ENCODE results near the gene GSDME. TPM values are rescaled to one million over a fixed set of nuclear protein-coding genes. Genes with fewer than 3 reads are reported as not detected.
A peak's percentile ranks its signal among the peaks of the same experiment; 100 is the strongest.

Gene GSDME
- total and polyA plus RNA-seq, 2 donors (not counting 1 experiment from before 2014, with no cell fraction given), result 40.8 to 57.1 TPM

DNA sequence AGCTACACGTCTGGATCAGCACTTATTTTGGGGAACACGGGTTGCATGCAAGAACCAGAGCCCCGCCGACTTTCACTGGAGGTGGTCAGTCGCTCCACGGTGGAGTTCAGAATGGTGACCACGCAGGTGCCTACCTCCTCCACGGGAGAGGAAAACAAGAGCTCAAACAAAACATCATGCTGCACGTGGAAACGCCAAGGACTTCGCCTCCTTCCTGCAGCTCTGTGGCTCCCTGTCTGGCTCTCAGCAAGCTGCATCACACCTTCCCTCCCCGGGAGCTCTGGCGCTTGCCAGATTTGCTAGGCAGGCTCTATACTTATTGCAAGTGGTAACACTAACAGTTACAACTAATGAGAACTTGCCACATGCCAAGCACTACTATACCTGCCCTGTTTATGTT is 26.0 kb downstream of the GSDME start:
- Histone ChIP-seq H2AFZ (ENCODE audit: low read length) (no peak overlapping the region), H3K9me3 (ENCODE audit: control insufficient read depth, insufficient read depth, low read depth, low read length) (no peaks in the 10 kb centered on the region), H3K79me2 (ENCODE audit: control insufficient read depth, insufficient read depth, low read length) (no peaks in the 10 kb centered on the region), H3K4me2 (ENCODE audit: extremely low read depth, insufficient read depth, low read length) (no peak overlapping the region), H3K27ac (ENCODE audit: insufficient read depth, low read length) (no peak overlapping the region), H3K4me3 (replicated peaks in 1 of 4; ENCODE audit: control extremely low read depth in 1 of 4, insufficient read depth in 1 of 4, low read depth in 3 of 4, low read length in 4 of 4) (no peak overlapping the region), H3K27me3 (ENCODE audit: control insufficient read depth, insufficient read depth, low read length) (no peaks in the 10 kb centered on the region), H3K36me3 (ENCODE audit: control insufficient read depth, insufficient read depth, low read length) (no peaks in the 10 kb centered on the region), H4K20me1 (ENCODE audit: control insufficient read depth, extremely low read depth, insufficient read depth, low read length) (no peaks in the 10 kb centered on the region), H3K4me1 (ENCODE audit: control insufficient read depth, extremely low read depth, insufficient read depth, low read length) (peaks cover 18% of the 10 kb centered on the region), H3K9ac (ENCODE audit: insufficient read depth, low read length) (no peak overlapping the region)
- DNase-seq (ENCODE audit: low read depth in 2 of 2), result no peak
- TF ChIP-seq, protein P1, sequence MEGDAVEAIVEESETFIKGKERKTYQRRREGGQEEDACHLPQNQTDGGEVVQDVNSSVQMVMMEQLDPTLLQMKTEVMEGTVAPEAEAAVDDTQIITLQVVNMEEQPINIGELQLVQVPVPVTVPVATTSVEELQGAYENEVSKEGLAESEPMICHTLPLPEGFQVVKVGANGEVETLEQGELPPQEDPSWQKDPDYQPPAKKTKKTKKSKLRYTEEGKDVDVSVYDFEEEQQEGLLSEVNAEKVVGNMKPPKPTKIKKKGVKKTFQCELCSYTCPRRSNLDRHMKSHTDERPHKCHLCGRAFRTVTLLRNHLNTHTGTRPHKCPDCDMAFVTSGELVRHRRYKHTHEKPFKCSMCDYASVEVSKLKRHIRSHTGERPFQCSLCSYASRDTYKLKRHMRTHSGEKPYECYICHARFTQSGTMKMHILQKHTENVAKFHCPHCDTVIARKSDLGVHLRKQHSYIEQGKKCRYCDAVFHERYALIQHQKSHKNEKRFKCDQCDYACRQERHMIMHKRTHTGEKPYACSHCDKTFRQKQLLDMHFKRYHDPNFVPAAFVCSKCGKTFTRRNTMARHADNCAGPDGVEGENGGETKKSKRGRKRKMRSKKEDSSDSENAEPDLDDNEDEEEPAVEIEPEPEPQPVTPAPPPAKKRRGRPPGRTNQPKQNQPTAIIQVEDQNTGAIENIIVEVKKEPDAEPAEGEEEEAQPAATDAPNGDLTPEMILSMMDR (conservative IDR thresholded peaks at IDR 0.05 in 1 of 2, IDR thresholded peaks at IDR 0.05 in 1 of 2; ENCODE audit: low read depth in 1 of 2, low read length in 2 of 2), result no peak
- TF ChIP-seq EZH2 (IDR thresholded peaks at IDR 0.05; ENCODE audit: low read length, missing control alignments), result no peak

- DNase-seq (ENCODE audit: low read depth in 2 of 2), result no peak
- H2AFZ ChIP-seq (ENCODE audit: low read length), result no peak overlapping the region
- H3K27ac ChIP-seq (ENCODE audit: insufficient read depth, low read length), result no peak overlapping the region
- H3K79me2 ChIP-seq (ENCODE audit: control insufficient read depth, insufficient read depth, low read length), result no peaks in the 10 kb centered on the region
- H3K4me2 ChIP-seq (ENCODE audit: extremely low read depth, insufficient read depth, low read length), result no peak overlapping the region
- H4K20me1 ChIP-seq (ENCODE audit: control insufficient read depth, extremely low read depth, insufficient read depth, low read length), result no peaks in the 10 kb centered on the region
- peaks cover 18% of the 10 kb centered on the region for H3K4me1 ChIP-seq (ENCODE audit: control insufficient read depth, extremely low read depth, insufficient read depth, low read length)
- no peaks in the 10 kb centered on the region for H3K36me3 ChIP-seq (ENCODE audit: control insufficient read depth, insufficient read depth, low read length)
- H3K4me3 ChIP-seq (replicated peaks in 1 of 4; ENCODE audit: control extremely low read depth in 1 of 4, insufficient read depth in 1 of 4, low read depth in 3 of 4, low read length in 4 of 4), result no peak overlapping the region
- TF ChIP-seq, protein P1 (conservative IDR thresholded peaks at IDR 0.05 in 1 of 2, IDR thresholded peaks at IDR 0.05 in 1 of 2; ENCODE audit: low read depth in 1 of 2, low read length in 2 of 2), result no peak
- TF ChIP-seq EZH2 (IDR thresholded peaks at IDR 0.05; ENCODE audit: low read length, missing control alignments), result no peak
- H3K9ac ChIP-seq (ENCODE audit: insufficient read depth, low read length), result no peak overlapping the region
- H3K9me3 ChIP-seq (ENCODE audit: control insufficient read depth, insufficient read depth, low read depth, low read length), result no peaks in the 10 kb centered on the region
- no peaks in the 10 kb centered on the region for H3K27me3 ChIP-seq (ENCODE audit: control insufficient read depth, insufficient read depth, low read length)
Observed at GRCh38 chr7:24730018-24730369, 27.3 kb downstream of the GSDME start.

GRCh38 chr7:24729365-24730017 is 27.8 kb downstream of the GSDME start:
- TF ChIP-seq, protein P1 (conservative IDR thresholded peaks at IDR 0.05 in 1 of 2, IDR thresholded peaks at IDR 0.05 in 1 of 2; ENCODE audit: low read depth in 1 of 2, low read length in 2 of 2), result no peak
- TF ChIP-seq EZH2 (IDR thresholded peaks at IDR 0.05; ENCODE audit: low read length, missing control alignments), result no peak
- no peak overlapping the region for H3K27ac ChIP-seq (ENCODE audit: insufficient read depth, low read length)

More at GRCh38 chr7:24729365-24730017, 27.8 kb downstream of the GSDME start:
- DNase-seq (ENCODE audit: low read depth in 2 of 2), result no peak
- no peaks in the 10 kb centered on the region for H3K27me3 ChIP-seq (ENCODE audit: control insufficient read depth, insufficient read depth, low read length)
- no peaks in the 10 kb centered on the region for H3K36me3 ChIP-seq (ENCODE audit: control insufficient read depth, insufficient read depth, low read length)
- no peak overlapping the region for H3K4me3 ChIP-seq (replicated peaks in 1 of 4; ENCODE audit: control extremely low read depth in 1 of 4, insufficient read depth in 1 of 4, low read depth in 3 of 4, low read length in 4 of 4)
- no peaks in the 10 kb centered on the region for H3K79me2 ChIP-seq (ENCODE audit: control insufficient read depth, insufficient read depth, low read length)
- H3K9ac ChIP-seq (ENCODE audit: insufficient read depth, low read length), result no peak overlapping the region
- H3K9me3 ChIP-seq (ENCODE audit: control insufficient read depth, insufficient read depth, low read depth, low read length), result no peaks in the 10 kb centered on the region
- no peaks in the 10 kb centered on the region for H4K20me1 ChIP-seq (ENCODE audit: control insufficient read depth, extremely low read depth, insufficient read depth, low read length)
- peaks cover 18% of the 10 kb centered on the region for H3K4me1 ChIP-seq (ENCODE audit: control insufficient read depth, extremely low read depth, insufficient read depth, low read length)
- no peak overlapping the region for H2AFZ ChIP-seq (ENCODE audit: low read length)
- peak overlapping the region; percentile 66 for H3K4me2 ChIP-seq (ENCODE audit: extremely low read depth, insufficient read depth, low read length)

Measured in fibroblast of lung (primary cell).